ENCODE data around the gene PRC1.
"Not testable (repeated sequence)": the region's sequence is repeated elsewhere in the genome, so short reads cannot be mapped to it uniquely, and the experiment has no call there.

Gene PRC1

GRCh38 chr15:90931828-90932659 is 62.3 kb downstream of the PRC1 start, which contains the start of gene HDDC3:
TSS of gene HDDC3 (minus strand) at chr15:90932549. CDS start at chr15:90932540, 9 bp downstream.
- TF ChIP-seq, protein P1, sequence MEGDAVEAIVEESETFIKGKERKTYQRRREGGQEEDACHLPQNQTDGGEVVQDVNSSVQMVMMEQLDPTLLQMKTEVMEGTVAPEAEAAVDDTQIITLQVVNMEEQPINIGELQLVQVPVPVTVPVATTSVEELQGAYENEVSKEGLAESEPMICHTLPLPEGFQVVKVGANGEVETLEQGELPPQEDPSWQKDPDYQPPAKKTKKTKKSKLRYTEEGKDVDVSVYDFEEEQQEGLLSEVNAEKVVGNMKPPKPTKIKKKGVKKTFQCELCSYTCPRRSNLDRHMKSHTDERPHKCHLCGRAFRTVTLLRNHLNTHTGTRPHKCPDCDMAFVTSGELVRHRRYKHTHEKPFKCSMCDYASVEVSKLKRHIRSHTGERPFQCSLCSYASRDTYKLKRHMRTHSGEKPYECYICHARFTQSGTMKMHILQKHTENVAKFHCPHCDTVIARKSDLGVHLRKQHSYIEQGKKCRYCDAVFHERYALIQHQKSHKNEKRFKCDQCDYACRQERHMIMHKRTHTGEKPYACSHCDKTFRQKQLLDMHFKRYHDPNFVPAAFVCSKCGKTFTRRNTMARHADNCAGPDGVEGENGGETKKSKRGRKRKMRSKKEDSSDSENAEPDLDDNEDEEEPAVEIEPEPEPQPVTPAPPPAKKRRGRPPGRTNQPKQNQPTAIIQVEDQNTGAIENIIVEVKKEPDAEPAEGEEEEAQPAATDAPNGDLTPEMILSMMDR (IDR thresholded peaks at IDR 0.05; ENCODE audit: low read depth, low read length): peak; percentile 85
- peak within 1 kb of the TSS; percentile 81 for H3K4me3 ChIP-seq (ENCODE audit: low read depth, low read length)

DNA sequence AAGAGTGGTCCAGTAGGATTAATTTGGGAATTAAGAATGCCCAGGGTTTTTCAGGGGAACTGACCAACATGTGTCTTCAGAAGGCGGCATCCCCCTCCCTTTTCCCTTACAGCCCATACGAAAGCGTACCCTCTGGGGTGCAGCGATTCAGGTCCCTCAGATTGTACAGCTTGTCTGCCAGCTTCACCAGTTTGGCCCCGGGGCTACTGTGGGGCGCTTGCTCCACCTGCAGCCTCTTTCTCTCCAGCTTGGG is 62.8 kb downstream of the PRC1 start:
- H3K4me3 ChIP-seq (ENCODE audit: low read depth, low read length): peak overlapping the region; percentile 81; the same call in 1 of the 2 replicates
- TF ChIP-seq, protein P1 (IDR thresholded peaks at IDR 0.05; ENCODE audit: low read depth, low read length): no peak

DNA sequence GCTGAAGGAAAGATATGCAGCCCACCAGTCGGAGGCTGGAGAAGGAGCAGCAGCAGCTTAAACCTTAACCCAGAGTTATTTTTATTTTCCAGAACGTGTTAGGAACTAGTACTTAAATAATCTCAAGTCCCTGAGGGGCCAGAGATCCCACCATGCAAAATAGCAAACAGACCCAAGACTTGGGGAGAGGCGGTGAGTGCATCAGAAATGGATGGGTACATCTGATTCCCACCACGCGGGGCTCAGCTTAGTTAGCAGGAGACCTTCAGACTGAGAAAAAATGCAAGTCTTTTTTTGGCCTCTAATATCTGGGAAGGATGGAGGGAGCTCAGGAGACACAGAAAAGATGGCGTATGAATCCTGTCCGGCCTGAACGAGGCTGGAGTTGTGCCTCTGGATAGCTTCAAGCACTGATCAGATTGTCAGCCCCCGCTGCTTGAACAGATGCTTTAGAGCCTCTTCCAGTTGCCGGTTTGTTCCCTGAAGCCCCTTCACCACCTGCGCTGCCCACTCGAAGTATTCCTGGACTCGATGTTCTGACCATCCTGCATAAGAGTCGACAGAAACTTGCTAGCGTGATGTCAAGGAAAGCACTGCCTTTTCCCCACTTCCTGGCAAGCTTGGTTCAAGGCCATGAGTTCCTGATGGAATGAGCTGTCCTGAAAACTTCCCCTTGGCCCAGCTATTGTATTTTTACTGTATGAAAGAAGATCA is 63.3 kb downstream of the PRC1 start:
- H3K4me3 ChIP-seq (ENCODE audit: low read depth, low read length): no peak overlapping the region
- TF ChIP-seq, protein P1 (IDR thresholded peaks at IDR 0.05; ENCODE audit: low read depth, low read length): no peak

- H3K4me3 ChIP-seq (ENCODE audit: low read depth, low read length): peak overlapping the region; percentile 54
- TF ChIP-seq, protein P1 (IDR thresholded peaks at IDR 0.05; ENCODE audit: low read depth, low read length): no peak
Measured at GRCh38 chr15:90929246-90930019, 64.9 kb downstream of the PRC1 start.

DNA sequence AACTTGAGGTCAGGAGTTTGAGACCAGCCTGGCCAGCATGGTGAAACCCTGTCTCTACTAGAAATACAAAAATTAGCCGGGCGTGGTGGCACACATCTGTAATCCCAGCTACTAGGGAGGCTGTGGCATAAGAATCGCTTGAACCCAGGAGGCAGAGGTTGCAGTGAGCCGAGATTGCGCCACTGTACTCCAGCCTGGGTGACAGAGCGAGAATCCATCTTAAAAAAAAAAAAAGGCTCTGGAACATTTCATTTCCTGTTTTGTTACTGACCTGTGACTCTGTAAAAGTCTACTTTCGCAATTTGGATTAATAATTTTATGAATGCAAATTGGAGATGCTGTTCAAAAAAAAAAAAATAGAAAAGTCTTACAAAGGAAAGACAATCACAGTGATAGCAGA is 66.2 kb downstream of the PRC1 start:
- not testable (repeated sequence) for H3K4me3 ChIP-seq (ENCODE audit: low read depth, low read length)

- H3K4me3 ChIP-seq (ENCODE audit: low read depth, low read length): not testable (repeated sequence)
Measured at GRCh38 chr15:90926766-90927165, 67.6 kb downstream of the PRC1 start.

DNA sequence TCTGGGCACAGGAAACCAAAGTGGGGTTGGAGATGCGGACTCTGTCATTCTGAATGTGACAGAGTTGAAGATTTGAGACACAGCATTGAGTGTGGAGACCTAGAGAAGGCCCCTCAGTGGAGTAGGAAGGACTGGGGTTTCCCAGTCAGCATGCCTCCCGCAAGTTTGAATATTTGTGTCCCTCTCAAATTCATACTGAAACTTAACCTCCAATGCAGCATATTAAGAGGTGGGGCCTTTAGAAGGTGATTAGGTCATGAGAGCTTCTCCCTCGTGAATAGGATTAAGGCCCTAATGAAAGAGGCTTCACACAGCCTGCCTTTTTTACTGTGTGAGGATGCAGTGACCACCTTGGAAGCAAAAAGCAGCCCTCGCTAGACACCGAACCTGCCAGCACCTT is 70.0 kb downstream of the PRC1 start:
- TF ChIP-seq, protein P1 (IDR thresholded peaks at IDR 0.05; ENCODE audit: low read depth, low read length): no peak

GRCh38 chr15:90922712-90923322 is 71.5 kb downstream of the PRC1 start:
- not testable (repeated sequence) for H3K4me3 ChIP-seq (ENCODE audit: low read depth, low read length)

More for the DNA sequence above, 70.0 kb downstream of the PRC1 start:
- no peak overlapping the region for H3K4me3 ChIP-seq (ENCODE audit: low read depth, low read length)
